HepG2 (cell line): ENCODE measurements around the gene TBL3. TPM values are rescaled to one million over a fixed set of nuclear protein-coding genes. Genes with fewer than 3 reads are reported as not detected.
A peak's percentile ranks its signal among the peaks of the same experiment; 100 is the strongest.

Experiments
- BATF2 ChIP-seq: sonication (generic); formaldehyde crosslinking; IDR thresholded peaks from 2 replicates; pipeline ENCODE4 v1.8.0; 2022; ENCODE audit warnings: mild to moderate bottlenecking, missing genetic modification reagents, moderate library complexity
- EP300 ChIP-seq, 3 experiments: sonication (generic) in 1 of 3; formaldehyde crosslinking in 1 of 3; IDR thresholded peaks; 2 replicates each; pipeline versions ENCODE4 v1.5.1 to v1.6.1; 2011 to 2020; ENCODE audit warnings: low read depth in 2 of 3, low read length in 2 of 3, borderline replicate concordance in 1 of 3, improper control_type of control experiment in 1 of 3, mild to moderate bottlenecking in 1 of 3, missing genetic modification reagents in 1 of 3, moderate library complexity in 1 of 3
- HDAC2 ChIP-seq: sonication (generic); formaldehyde crosslinking; IDR thresholded peaks from 2 replicates; pipeline ENCODE4 v1.4.0; 2020; ENCODE audit warnings: missing genetic modification reagents
- HOMEZ ChIP-seq: IDR thresholded peaks from 2 replicates; pipeline ENCODE4 v1.6.1; 2016; ENCODE audit warnings: low read depth
- MAFG ChIP-seq: sonication (generic); formaldehyde crosslinking; IDR thresholded peaks from 2 replicates; pipeline ENCODE4 v1.5.1; 2020; ENCODE audit warnings: mild to moderate bottlenecking, missing genetic modification reagents
- MATR3 ChIP-seq: sonication (generic); formaldehyde crosslinking; IDR thresholded peaks from 2 replicates; pipeline ENCODE4 v1.4.0; 2020; ENCODE audit warnings: missing genetic modification reagents
- MIER2 ChIP-seq: IDR thresholded peaks from 2 replicates; pipeline ENCODE4 v1.6.1; 2016; ENCODE audit warnings: missing biosample characterization, missing genetic modification reagents
- NR2F6 ChIP-seq, 2 experiments: IDR thresholded peaks; 2 replicates each; pipeline ENCODE4 v1.6.1; 2016; ENCODE audit warnings: antibody characterized with exemption in 1 of 2, mild to moderate bottlenecking in 1 of 2
- PAXIP1 ChIP-seq: sonication (generic); formaldehyde crosslinking; conservative IDR thresholded peaks from 2 replicates; pipeline ENCODE4 v1.4.0; 2020; ENCODE audit warnings: mild to moderate bottlenecking, missing genetic modification reagents, moderate library complexity
- ZNF253 ChIP-seq: sonication (generic); formaldehyde crosslinking; IDR thresholded peaks from 2 replicates; pipeline ENCODE4 v1.8.0; 2022; ENCODE audit warnings: mild to moderate bottlenecking, missing genetic modification reagents, borderline replicate concordance
- ZNF547 ChIP-seq: sonication (generic); formaldehyde crosslinking; IDR thresholded peaks from 2 replicates; pipeline ENCODE4 v1.5.1; 2020; ENCODE audit warnings: mild to moderate bottlenecking, missing genetic modification reagents
- ZNF619 ChIP-seq: sonication (generic); formaldehyde crosslinking; IDR thresholded peaks from 2 replicates; pipeline ENCODE4 v1.4.0; 2020; ENCODE audit warnings: mild to moderate bottlenecking, missing genetic modification reagents
- ZNF704 ChIP-seq: sonication (generic); formaldehyde crosslinking; IDR thresholded peaks from 2 replicates; pipeline ENCODE4 v1.8.1; 2023; ENCODE audit warnings: mild to moderate bottlenecking, inconsistent platforms, moderate library complexity, missing genetic modification reagents, borderline replicate concordance
- ZNF737 ChIP-seq: sonication (generic); formaldehyde crosslinking; IDR thresholded peaks from 2 replicates; pipeline ENCODE4 v1.5.0; 2020; ENCODE audit warnings: missing genetic modification reagents, mild to moderate bottlenecking, borderline replicate concordance
- polyA plus RNA-seq, 8 experiments: library from polyadenylated mRNA; depleted of rRNA in 3 of 8; stranded (reverse) in 7 of 8; unstranded in 1 of 8; fragments of >200 nt; fragmentation: Illumina TruSeq in 4 of 8; extraction: Trizol in 4 of 8; gene quantifications; 2 replicates each; pipeline versions ENCODE4 v1.2.1 to v1.2.3, GENCODE V29; 2011 to 2016; ENCODE audit warnings: low read depth in 4 of 8, missing spikeins in 1 of 8, mixed read lengths in 1 of 8; ENCODE audit not compliant: insufficient read depth in 1 of 8
- total RNA-seq, 5 experiments: library from RNA; depleted of rRNA; stranded (reverse); fragments of >200 nt; fragmentation: Illumina TruSeq; extraction: Trizol; gene quantifications; 2 replicates each; pipeline ENCODE4 v1.2.3, GENCODE V29; 2016; ENCODE audit warnings: low read depth in 1 of 5
- TF ChIP-seq, protein P1 (sequence below): sonication (generic); formaldehyde crosslinking; conservative IDR thresholded peaks from 2 replicates; pipeline ENCODE4 v1.8.0; 2022; ENCODE audit warnings: low read depth, missing genetic modification reagents

Gene TBL3
- total and polyA plus RNA-seq, 2 of the 13 experiments (the other 11 are each of a cell fraction or from before 2014, with no cell fraction given): 16.8 to 38.0 TPM

DNA sequence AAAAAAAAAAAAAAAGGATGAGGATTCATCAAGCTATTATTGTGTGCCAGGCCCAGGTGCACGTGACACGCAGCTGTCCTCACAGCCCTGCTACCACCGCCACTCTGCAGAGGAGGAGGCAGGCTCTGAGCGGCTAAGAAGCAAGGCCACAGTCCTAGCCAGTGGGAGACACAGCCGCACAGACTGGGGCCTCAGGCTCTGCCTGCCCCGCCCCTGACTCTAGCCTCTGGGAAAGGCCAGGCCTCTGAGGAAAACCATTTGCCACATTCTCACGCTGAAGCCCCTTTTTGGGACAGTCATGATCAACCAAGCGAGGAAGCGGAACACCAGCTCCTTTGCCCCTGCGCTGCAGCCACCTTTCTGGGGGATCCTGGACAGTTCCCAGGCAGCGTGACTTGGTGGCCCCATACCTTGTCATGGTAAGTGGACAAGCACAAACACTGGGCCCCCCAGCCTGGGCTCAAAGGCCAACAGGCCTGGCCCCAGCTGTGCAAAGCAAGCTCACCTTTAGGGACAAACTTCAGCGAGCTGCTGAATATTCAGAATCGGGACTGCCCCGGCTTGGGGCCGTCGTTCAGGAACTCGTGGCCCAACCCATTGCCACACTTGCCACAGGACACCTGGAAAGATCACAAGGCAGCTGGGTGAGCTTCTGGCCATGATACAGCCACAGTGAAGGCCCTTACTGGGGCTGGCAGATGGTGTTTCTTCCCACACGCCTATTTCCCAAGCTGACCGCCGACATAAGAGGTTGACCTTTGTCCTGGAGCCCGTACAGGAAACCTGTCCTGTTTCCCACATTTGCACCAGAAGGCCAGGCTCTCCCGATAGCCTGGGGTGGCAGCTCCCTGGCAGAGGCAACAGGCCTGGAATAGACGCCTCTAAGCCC is 31.3 kb upstream of the TBL3 start (continued):
- TF ChIP-seq PAXIP1: peak; percentile 100
- TF ChIP-seq ZNF737 (CRISPR knock-in tag): no peak
- TF ChIP-seq BATF2 (CRISPR knock-in tag): no peak
- TF ChIP-seq ZNF253: no peak
- TF ChIP-seq, protein P1, sequence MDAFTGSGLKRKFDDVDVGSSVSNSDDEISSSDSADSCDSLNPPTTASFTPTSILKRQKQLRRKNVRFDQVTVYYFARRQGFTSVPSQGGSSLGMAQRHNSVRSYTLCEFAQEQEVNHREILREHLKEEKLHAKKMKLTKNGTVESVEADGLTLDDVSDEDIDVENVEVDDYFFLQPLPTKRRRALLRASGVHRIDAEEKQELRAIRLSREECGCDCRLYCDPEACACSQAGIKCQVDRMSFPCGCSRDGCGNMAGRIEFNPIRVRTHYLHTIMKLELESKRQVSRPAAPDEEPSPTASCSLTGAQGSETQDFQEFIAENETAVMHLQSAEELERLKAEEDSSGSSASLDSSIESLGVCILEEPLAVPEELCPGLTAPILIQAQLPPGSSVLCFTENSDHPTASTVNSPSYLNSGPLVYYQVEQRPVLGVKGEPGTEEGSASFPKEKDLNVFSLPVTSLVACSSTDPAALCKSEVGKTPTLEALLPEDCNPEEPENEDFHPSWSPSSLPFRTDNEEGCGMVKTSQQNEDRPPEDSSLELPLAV: no peak
- 0 out of 2 replicates have a peak, but pooled peaks have one; percentile 35 for TF ChIP-seq ZNF704 (CRISPR knock-in tag)
- peak; percentile 72 for TF ChIP-seq NR2F6 (IDR thresholded peaks at IDR 0.05)
- TF ChIP-seq NR2F6 (CRISPR knock-in tag; IDR thresholded peaks at IDR 0.05): peak; percentile 66; the same call in 1 of the 2 replicates
- TF ChIP-seq MAFG (CRISPR knock-in tag): no peak
- TF ChIP-seq ZNF547 (CRISPR knock-in tag): peak; percentile 65
- no peak for TF ChIP-seq MATR3
- peak; percentile 56; the same call in 1 of the 2 replicates for TF ChIP-seq HOMEZ (CRISPR knock-in tag)
- TF ChIP-seq MIER2 (CRISPR knock-in tag): peak; percentile 36; the same call in 1 of the 2 replicates
- TF ChIP-seq HDAC2: peak; percentile 57
- TF ChIP-seq ZNF619 (CRISPR knock-in tag): no peak
- peak; percentile 19 to 75; a peak in 2 of 4 replicates for TF ChIP-seq EP300 (IDR thresholded peaks at IDR 0.05; ENCODE audit: low read depth in 2 of 2, low read length in 2 of 2)
- TF ChIP-seq EP300 (CRISPR knock-in tag; IDR thresholded peaks at IDR 0.05; ENCODE audit: borderline replicate concordance): peak; percentile 46; the same call in 1 of the 2 replicates
